Liver (tissue), 9 donors: ENCODE results near the gene AATK. TPM values are rescaled to one million over a fixed set of nuclear protein-coding genes. Genes with fewer than 3 reads are reported as not detected.
A peak's percentile ranks its signal among the peaks of the same experiment; 100 is the strongest.

ENCODE experiments used
- DNase-seq: peaks from one replicate; pipeline ENCODE4 v3.0.0-alpha.2; 2017; ENCODE audit warnings: low spot score
- H3K27ac ChIP-seq, 2 donors: one replicate each; pipeline ENCODE4 v1.7.0; 2013; ENCODE audit warnings: inconsistent platforms in 2 of 2, low read length in 2 of 2, control low read depth in 1 of 2, low read depth in 1 of 2, mild to moderate bottlenecking in 1 of 2
- H3K27me3 ChIP-seq, 4 donors: one replicate each; pipeline versions ENCODE4 v1.6.1 to v1.7.0; 2013; ENCODE audit warnings: low read length in 3 of 4, inconsistent platforms in 1 of 4, mild to moderate bottlenecking in 1 of 4, moderate library complexity in 1 of 4; ENCODE audit not compliant: control insufficient read depth in 4 of 4, insufficient read depth in 4 of 4
- H3K36me3 ChIP-seq, 4 donors: one replicate each; pipeline versions ENCODE4 v1.6.1 to v1.7.0; 2013; ENCODE audit warnings: low read length in 3 of 4, mild to moderate bottlenecking in 3 of 4, low read depth in 1 of 4, moderate library complexity in 1 of 4; ENCODE audit not compliant: control insufficient read depth in 4 of 4, insufficient read depth in 3 of 4
- H3K4me1 ChIP-seq, 4 donors: one replicate each; pipeline versions ENCODE4 v1.6.1 to v1.7.0; 2013; ENCODE audit warnings: low read length in 3 of 4, mild to moderate bottlenecking in 3 of 4, moderate library complexity in 1 of 4; ENCODE audit not compliant: control insufficient read depth in 4 of 4, insufficient read depth in 4 of 4
- H3K4me3 ChIP-seq, 3 donors: one replicate each; pipeline versions ENCODE4 v1.6.1 to v1.7.0; 2013; ENCODE audit warnings: low read length in 3 of 3, control low read depth in 1 of 3, low read depth in 1 of 3, mild to moderate bottlenecking in 1 of 3
- H3K9ac ChIP-seq, 2 donors: one replicate each; pipeline ENCODE4 v1.7.0; 2013; ENCODE audit warnings: low read length in 2 of 2, mild to moderate bottlenecking in 2 of 2, moderate library complexity in 2 of 2, control low read depth in 1 of 2, low read depth in 1 of 2
- H3K9me3 ChIP-seq, 4 donors: one replicate each; pipeline versions ENCODE4 v1.6.1 to v1.7.0; 2013; ENCODE audit warnings: low read length in 3 of 4; ENCODE audit not compliant: control insufficient read depth in 4 of 4
- ATF3 ChIP-seq: IDR thresholded peaks from 2 replicates; pipeline ENCODE4 v1.6.1; 2016; ENCODE audit warnings: antibody characterized with exemption
- CTCF ChIP-seq: fragments of 150-350 bp; IDR thresholded peaks from 2 replicates; pipeline ENCODE4 v1.5.1; 2017; ENCODE audit warnings: improper control_type of control experiment, low read depth, low read length; ENCODE audit not compliant: missing input control
- EGR1 ChIP-seq, 2 donors: IDR thresholded peaks; 2 replicates each; pipeline ENCODE4 v1.6.1; 2016 to 2018; ENCODE audit warnings: antibody characterized with exemption in 2 of 2, low read depth in 2 of 2
- FOXA1 ChIP-seq: IDR thresholded peaks from 2 replicates; pipeline ENCODE4 v1.6.1; 2016; ENCODE audit warnings: antibody characterized with exemption
- FOXA2 ChIP-seq: IDR thresholded peaks from 2 replicates; pipeline ENCODE4 v1.6.1; 2016; ENCODE audit warnings: antibody characterized with exemption
- GABPA ChIP-seq, 2 donors: IDR thresholded peaks in 1 of 2; conservative IDR thresholded peaks in 1 of 2; 2 replicates each; pipeline ENCODE4 v1.6.1; 2016; ENCODE audit warnings: antibody characterized with exemption in 2 of 2, mild to moderate bottlenecking in 1 of 2, moderate library complexity in 1 of 2
- HNF4A ChIP-seq, 2 donors: conservative IDR thresholded peaks; 2 replicates each; pipeline ENCODE4 v1.6.1; 2016; ENCODE audit warnings: antibody characterized with exemption in 2 of 2, mild to moderate bottlenecking in 2 of 2
- HNF4G ChIP-seq: IDR thresholded peaks from 2 replicates; pipeline ENCODE4 v1.6.1; 2016; ENCODE audit warnings: antibody characterized with exemption
- JUND ChIP-seq, 2 donors: IDR thresholded peaks; 2 replicates each; pipeline ENCODE4 v1.6.1; 2016; ENCODE audit warnings: antibody characterized with exemption in 2 of 2
- MAX ChIP-seq: IDR thresholded peaks from 2 replicates; pipeline ENCODE4 v1.6.1; 2016; ENCODE audit warnings: antibody characterized with exemption
- NR2F2 ChIP-seq: IDR thresholded peaks from 2 replicates; pipeline ENCODE4 v1.6.1; 2016; ENCODE audit warnings: antibody characterized with exemption
- RAD21 ChIP-seq, 2 donors: IDR thresholded peaks; 2 replicates each; pipeline ENCODE4 v1.6.1; 2016; ENCODE audit warnings: antibody characterized with exemption in 2 of 2, mild to moderate bottlenecking in 2 of 2
- REST ChIP-seq: IDR thresholded peaks from 2 replicates; pipeline ENCODE4 v1.6.1; 2016; ENCODE audit warnings: antibody characterized with exemption, mild to moderate bottlenecking
- RXRA ChIP-seq, 2 donors: IDR thresholded peaks; 2 replicates each; pipeline ENCODE4 v1.6.1; 2017 to 2018; ENCODE audit warnings: antibody characterized with exemption in 2 of 2, mild to moderate bottlenecking in 1 of 2
- SP1 ChIP-seq: IDR thresholded peaks from 2 replicates; pipeline ENCODE4 v1.6.1; 2018; ENCODE audit warnings: antibody characterized with exemption, mild to moderate bottlenecking
- TAF1 ChIP-seq: conservative IDR thresholded peaks from 2 replicates; pipeline ENCODE4 v1.6.1; 2016; ENCODE audit warnings: antibody characterized with exemption, mild to moderate bottlenecking
- YY1 ChIP-seq: IDR thresholded peaks from 2 replicates; pipeline ENCODE4 v1.6.1; 2016; ENCODE audit warnings: antibody characterized with exemption, mild to moderate bottlenecking
- ZBTB33 ChIP-seq: IDR thresholded peaks from 2 replicates; pipeline ENCODE4 v1.6.1; 2016; ENCODE audit warnings: antibody characterized with exemption
- WGBS: extraction: QIAGEN DNeasy Blood & Tissue Kit; methylation state at CpG from one replicate; pipeline ENCODE4 v1.1.7; 2013; 5-methylcytosine and 5-hydroxymethylcytosine counted together
- polyA plus RNA-seq, 2 donors: library from polyadenylated mRNA; stranded (reverse) in 1 of 2; unstranded in 1 of 2; fragments of 200-250 nt in 1 of 2; fragments of >200 nt in 1 of 2; fragmentation: Nextera tagmentation in 1 of 2; extraction: Ambion mirVana in 1 of 2; gene quantifications; one replicate each; pipeline versions ENCODE4 v1.2.1 to v1.2.3, GENCODE V29; 2013 to 2015
- total RNA-seq, 2 donors: library from RNA; depleted of rRNA; stranded (reverse); fragments of >200 nt; gene quantifications; one replicate each; pipeline ENCODE4 v1.2.3, GENCODE V29; 2014
- donor health status: healthy.
- donor health status: healthy.
- donor health status: healthy.
- donor health status: healthy.
- donor health status: healthy.

AATK gene
- total and polyA plus RNA-seq, 4 donors, result 0.24 to 2.3 (median 0.62) TPM

- no peaks in the 10 kb centered on the region for H3K36me3 ChIP-seq
- H3K27me3 ChIP-seq, result peaks cover 0 to 2% (median 0%) of the 10 kb centered on the region in 4 donors
- no peaks in the 10 kb centered on the region for H3K4me1 ChIP-seq
- no peak overlapping the region for H3K9ac ChIP-seq
- H3K27ac ChIP-seq, result peak overlapping the region in 1 of 2 donors; percentile 7
- WGBS, result 88% methylated on average over 17 of the region's 17 CpGs
- no peak for DNase-seq
- no peaks in the 10 kb centered on the region for H3K9me3 ChIP-seq
- TF ChIP-seq RAD21 (IDR thresholded peaks at IDR 0.05), result no peak
- no peak for TF ChIP-seq SP1
- TF ChIP-seq REST, result no peak
- TF ChIP-seq RXRA (IDR thresholded peaks at IDR 0.05), result no peak
- no peak for TF ChIP-seq FOXA2
- no peak for TF ChIP-seq HNF4G
- no peak overlapping the region for H3K4me3 ChIP-seq
These were observed 12.6 kb downstream of the AATK start for GRCh38 chr17:81153340-81153803.

GRCh38 chr17:81152288-81152828 lies 13.7 kb downstream of the AATK start:
- DNase-seq, result no peak
- WGBS, result 79% methylated on average over 8 of the region's 8 CpGs
- Histone ChIP-seq H3K27me3 (peaks cover 0 to 2% (median 0%) of the 10 kb centered on the region in 4 donors), H3K27ac (no peak overlapping the region), H3K9ac (no peak overlapping the region), H3K4me3 (no peak overlapping the region), H3K36me3 (no peaks in the 10 kb centered on the region), H3K4me1 (no peaks in the 10 kb centered on the region), H3K9me3 (no peaks in the 10 kb centered on the region)
- no peak for TF ChIP-seq EGR1 (IDR thresholded peaks at IDR 0.05; ENCODE audit: low read depth in 2 of 2)
- no peak for TF ChIP-seq GABPA (IDR thresholded peaks at IDR 0.05 in 1 of 2, conservative IDR thresholded peaks at IDR 0.05 in 1 of 2)
- no peak for TF ChIP-seq FOXA1
- TF ChIP-seq HNF4A (conservative IDR thresholded peaks at IDR 0.05), result no peak
- no peak for TF ChIP-seq HNF4G
- no peak for TF ChIP-seq SP1
- TF ChIP-seq ATF3, result no peak
- no peak for TF ChIP-seq CTCF
- TF ChIP-seq YY1, result no peak
- no peak for TF ChIP-seq REST
- no peak for TF ChIP-seq ZBTB33
- TF ChIP-seq FOXA2, result no peak
- no peak for TF ChIP-seq TAF1
- no peak for TF ChIP-seq RAD21 (IDR thresholded peaks at IDR 0.05)
- no peak for TF ChIP-seq MAX
- no peak for TF ChIP-seq NR2F2
- no peak for TF ChIP-seq RXRA (IDR thresholded peaks at IDR 0.05)
- TF ChIP-seq JUND (IDR thresholded peaks at IDR 0.05), result no peak
